Measurements from ENCODE around the gene CNPY1.

DNA sequence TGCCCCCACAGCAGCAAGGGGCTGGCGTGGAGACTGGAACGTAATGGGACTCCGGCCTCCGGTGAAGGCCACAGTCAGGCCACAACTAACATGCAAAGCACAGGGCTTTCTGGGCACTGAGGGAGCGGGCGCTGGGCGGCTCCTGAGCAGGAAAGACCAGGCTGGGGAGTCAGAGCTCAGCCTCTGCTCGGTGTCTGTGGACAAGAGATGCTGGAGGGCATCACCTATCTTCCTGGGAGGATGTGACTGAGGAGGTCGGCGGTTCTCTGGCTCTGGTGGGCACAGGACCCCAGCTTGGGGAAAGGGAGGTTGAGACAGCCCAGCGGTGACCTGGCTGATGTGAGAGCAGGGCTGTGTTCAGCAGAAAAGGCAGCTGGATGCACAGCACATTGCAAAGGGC is 11.7 kb downstream of the CNPY1 start:
- no peak for TF ChIP-seq CTCF (conservative IDR thresholded peaks at IDR 0.05)
- TF ChIP-seq ZFX (IDR thresholded peaks at IDR 0.05), result no peak

All from C4-2B (cell line).